HAP-1 (cell line): ENCODE results near the gene GREB1L.

ENCODE experiments used
- DNase-seq, 2 experiments: peaks; one replicate each; pipeline ENCODE4 v3.0.0-alpha.2; 2016 to 2020; ENCODE audit warnings: low spot score in 2 of 2
- H3K27me3 ChIP-seq: fragments of 250-450 bp; sonication (Bioruptor Pico); 2 replicates; pipeline ENCODE4 v1.5.1; 2020; ENCODE audit warnings: low read depth, mild to moderate bottlenecking, moderate library complexity
- H3K36me3 ChIP-seq: fragments of 250-450 bp; sonication (Bioruptor Pico); replicated peaks from 2 replicates; pipeline ENCODE4 v1.5.1; 2020; ENCODE audit warnings: mild to moderate bottlenecking
- H3K4me1 ChIP-seq: fragments of 250-450 bp; sonication (Bioruptor Pico); 2 replicates; pipeline ENCODE4 v1.5.1; 2020; ENCODE audit warnings: mild to moderate bottlenecking
- H3K4me3 ChIP-seq: fragments of 250-450 bp; sonication (Bioruptor Pico); 2 replicates; pipeline ENCODE4 v1.5.1; 2020; ENCODE audit warnings: mild to moderate bottlenecking, moderate library complexity
- H3K9me3 ChIP-seq: fragments of 250-450 bp; sonication (Bioruptor Pico); 2 replicates; pipeline ENCODE4 v1.5.1; 2020; ENCODE audit warnings: mild to moderate bottlenecking, moderate library complexity
- in situ Hi-C: fragments of 300-500 bp; cut with MboI; formaldehyde crosslinking; loops from 3 replicates; pipeline ENCODE4 v1.14.3; 2020; ENCODE audit warnings: low sequenced_read_pairs, inconsistent platforms, mixed read lengths

The GREB1L gene

DNA sequence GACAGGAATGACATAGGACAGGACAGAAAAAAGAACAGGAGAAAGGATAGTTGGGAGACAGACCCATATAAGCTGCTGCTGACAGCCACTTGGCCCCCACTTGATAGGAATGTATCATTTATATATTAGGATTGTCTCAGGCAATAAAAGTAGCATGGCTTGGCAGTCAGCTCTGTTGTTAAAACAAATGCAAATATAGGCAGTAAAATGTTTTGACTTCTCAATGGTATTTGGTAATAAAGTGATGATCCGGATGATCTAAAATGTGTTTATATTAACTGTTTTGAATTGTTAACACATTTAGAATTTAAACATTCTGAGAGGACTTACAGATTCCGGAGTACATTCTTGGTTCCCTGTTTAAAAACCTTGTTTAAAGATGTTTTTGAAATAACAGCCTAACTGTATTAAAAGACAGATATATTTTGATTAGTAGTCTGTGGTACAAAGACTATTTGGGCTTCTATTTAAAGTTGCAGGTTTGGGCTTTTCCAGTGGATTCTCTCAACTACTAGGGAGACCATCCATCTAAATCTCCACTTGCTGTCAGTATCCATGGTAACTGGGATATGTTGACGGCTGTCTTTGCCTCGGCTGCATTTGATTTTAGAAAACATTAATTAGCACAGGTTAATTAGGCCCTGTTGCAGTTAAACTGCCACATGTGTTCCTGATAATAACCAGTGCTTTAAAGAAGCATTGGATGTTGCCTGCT is 210.9 kb downstream of the GREB1L start:
- no peak for DNase-seq
- Histone ChIP-seq H3K4me3 (no peak overlapping the region), H3K36me3 (peaks cover 10% of the 10 kb centered on the region), H3K27me3 (no peaks in the 10 kb centered on the region), H3K9me3 (no peaks in the 10 kb centered on the region), H3K4me1 (no peaks in the 10 kb centered on the region)
- in situ Hi-C loops, result no loop called here

DNA sequence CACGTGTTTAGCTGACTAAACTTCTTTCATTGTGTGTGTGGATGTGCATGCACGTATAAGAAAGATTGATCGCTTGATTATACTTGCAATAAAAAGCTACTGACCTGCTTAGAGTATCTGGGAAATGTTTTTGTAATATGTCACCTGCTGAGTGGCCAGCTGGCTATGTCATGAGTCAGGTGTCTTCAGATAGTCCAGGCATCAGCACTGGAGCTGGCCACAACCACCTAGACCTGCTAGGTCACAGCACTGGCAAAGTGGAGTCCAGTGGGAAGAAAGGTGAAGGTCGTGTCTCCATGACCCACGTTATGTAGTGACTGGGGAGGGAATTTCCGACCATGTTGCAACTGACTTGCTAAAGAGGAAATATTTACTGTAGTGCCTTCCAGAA is 211.5 kb downstream of the GREB1L start:
- H3K4me1 ChIP-seq, result no peaks in the 10 kb centered on the region
- peaks cover 10% of the 10 kb centered on the region for H3K36me3 ChIP-seq
- H3K4me3 ChIP-seq, result no peak overlapping the region
- no peak for DNase-seq
- H3K27me3 ChIP-seq, result no peaks in the 10 kb centered on the region
- H3K9me3 ChIP-seq, result no peaks in the 10 kb centered on the region
- in situ Hi-C loops, result no loop called here

- no peaks in the 10 kb centered on the region for H3K27me3 ChIP-seq
- H3K9me3 ChIP-seq, result no peaks in the 10 kb centered on the region
- DNase-seq, result no peak
- H3K4me3 ChIP-seq, result no peak overlapping the region
- peaks cover 5% of the 10 kb centered on the region; the same call in 1 of the 2 replicates for H3K4me1 ChIP-seq
- in situ Hi-C loops, result no loop called here
- H3K36me3 ChIP-seq, result peaks cover 10% of the 10 kb centered on the region
Measured at GRCh38 chr18:21454725-21455124, 212.7 kb downstream of the GREB1L start.

DNA sequence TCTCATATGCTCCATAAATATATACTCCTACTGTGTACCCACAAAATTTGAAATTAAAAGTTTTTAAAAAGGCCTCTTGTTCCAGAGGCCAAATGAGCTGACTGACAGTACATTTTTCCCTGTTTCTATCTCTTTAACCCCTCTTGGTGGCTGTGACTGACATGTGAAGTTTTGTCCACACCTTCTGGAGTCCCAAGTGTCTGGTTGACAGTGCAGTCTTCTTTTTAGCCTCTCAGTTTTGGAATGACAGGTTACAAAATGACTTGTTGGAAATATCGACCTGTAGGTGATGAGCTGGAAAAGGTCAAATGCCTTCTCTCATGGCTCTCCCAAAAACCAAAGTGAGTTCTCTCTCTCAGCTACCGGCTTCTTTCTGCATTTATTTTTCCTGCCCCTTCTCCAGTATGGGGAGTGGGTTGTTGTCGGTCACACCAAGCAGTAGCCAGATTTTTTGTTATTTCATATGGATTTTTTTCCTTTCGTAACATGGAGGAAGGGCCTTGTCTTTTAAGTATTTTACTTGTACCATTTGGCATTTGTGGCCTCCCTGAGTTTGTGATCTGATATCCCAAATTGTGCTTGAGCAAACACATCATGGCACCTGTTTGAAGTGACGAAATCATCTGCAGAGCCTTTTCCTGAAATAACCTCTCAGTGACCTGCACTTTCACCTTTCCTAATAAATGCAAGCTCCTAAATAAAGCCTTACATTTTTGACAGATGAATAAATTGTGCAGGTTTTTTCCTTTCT is 214.6 kb downstream of the GREB1L start:
- in situ Hi-C loops, result no loop called here
- no peaks in the 10 kb centered on the region for H3K27me3 ChIP-seq
- peaks cover 5% of the 10 kb centered on the region; the same call in 1 of the 2 replicates for H3K4me1 ChIP-seq
- H3K4me3 ChIP-seq, result no peak overlapping the region
- peaks cover 10% of the 10 kb centered on the region for H3K36me3 ChIP-seq
- no peaks in the 10 kb centered on the region for H3K9me3 ChIP-seq
- no peak for DNase-seq

DNA sequence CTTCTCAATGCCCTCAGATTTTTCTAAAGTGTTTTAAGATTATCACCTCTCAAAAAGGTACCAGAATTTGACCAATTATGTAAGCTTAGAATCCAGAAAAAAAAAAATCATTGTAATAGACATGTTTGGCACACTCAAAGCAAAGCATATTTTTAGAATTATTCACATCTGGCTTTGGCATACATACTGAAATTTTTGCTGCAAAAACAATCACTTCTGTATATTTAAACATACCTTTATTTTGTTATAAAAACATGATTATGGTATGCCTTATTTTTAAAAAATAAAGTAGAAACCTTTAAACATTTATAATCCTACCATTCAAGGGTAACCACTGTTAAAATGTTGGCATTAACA is 215.1 kb downstream of the GREB1L start:
- in situ Hi-C loops, result no loop called here
- no peak for DNase-seq

GRCh38 chr18:21458310-21458709 is 216.3 kb downstream of the GREB1L start:
- Histone ChIP-seq H3K4me1 (peaks cover 5% of the 10 kb centered on the region; the same call in 1 of the 2 replicates), H3K36me3 (no peaks in the 10 kb centered on the region; the same call in 1 of the 2 replicates), H3K27me3 (no peaks in the 10 kb centered on the region), H3K9me3 (no peaks in the 10 kb centered on the region), H3K4me3 (no peak overlapping the region)
- no peak for DNase-seq
- in situ Hi-C loops, result no loop called here

More for the DNA sequence above, 215.1 kb downstream of the GREB1L start:
- H3K36me3 ChIP-seq, result peaks cover 5% of the 10 kb centered on the region
- peaks cover 5% of the 10 kb centered on the region; the same call in 1 of the 2 replicates for H3K4me1 ChIP-seq
- H3K9me3 ChIP-seq, result no peaks in the 10 kb centered on the region
- no peak overlapping the region for H3K4me3 ChIP-seq
- H3K27me3 ChIP-seq, result no peaks in the 10 kb centered on the region

GRCh38 chr18:21458788-21459187 is 216.8 kb downstream of the GREB1L start:
- H3K9me3 ChIP-seq, result no peaks in the 10 kb centered on the region
- peak; percentile 26 to 48 for DNase-seq
- H3K27me3 ChIP-seq, result no peaks in the 10 kb centered on the region
- H3K36me3 ChIP-seq, result no peaks in the 10 kb centered on the region
- in situ Hi-C loops, result no loop called here
- H3K4me1 ChIP-seq, result peaks cover 5% of the 10 kb centered on the region; the same call in 1 of the 2 replicates
- no peak overlapping the region for H3K4me3 ChIP-seq

- Histone ChIP-seq H3K9me3 (no peaks in the 10 kb centered on the region), H3K36me3 (no peaks in the 10 kb centered on the region), H3K4me3 (no peak overlapping the region), H3K27me3 (no peaks in the 10 kb centered on the region), H3K4me1 (peaks cover 5% of the 10 kb centered on the region; the same call in 1 of the 2 replicates)
- no peak for DNase-seq
- in situ Hi-C loops, result no loop called here
Measured at GRCh38 chr18:21459706-21460286, 217.8 kb downstream of the GREB1L start.

DNA sequence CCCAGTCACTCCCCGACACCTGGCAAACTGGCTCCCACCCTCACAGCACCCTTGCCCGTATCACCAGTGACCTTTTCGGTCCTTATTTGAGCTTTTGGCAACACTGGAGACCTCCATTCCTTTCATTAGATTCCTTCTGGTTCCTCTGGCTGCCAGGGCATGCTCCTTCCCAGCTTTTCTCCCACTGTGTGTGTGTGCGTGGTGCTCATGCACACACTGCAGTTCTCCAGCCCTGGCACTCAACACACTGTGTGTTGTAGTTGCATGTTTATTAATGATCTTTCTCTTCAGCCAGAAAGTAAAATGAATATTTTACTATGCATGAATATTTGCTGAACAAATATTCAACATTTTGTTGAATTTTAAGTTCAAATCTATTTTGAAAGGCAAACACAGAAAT is 219.4 kb downstream of the GREB1L start:
- Histone ChIP-seq H3K4me3 (no peak overlapping the region), H3K9me3 (no peaks in the 10 kb centered on the region), H3K4me1 (peaks cover 5% of the 10 kb centered on the region; the same call in 1 of the 2 replicates), H3K36me3 (no peaks in the 10 kb centered on the region), H3K27me3 (no peaks in the 10 kb centered on the region)
- no peak for DNase-seq
- in situ Hi-C loops, result no loop called here

- Histone ChIP-seq H3K4me1 (peaks cover 3% of the 10 kb centered on the region; the same call in 1 of the 2 replicates), H3K4me3 (no peak overlapping the region), H3K27me3 (no peaks in the 10 kb centered on the region), H3K36me3 (no peaks in the 10 kb centered on the region), H3K9me3 (no peaks in the 10 kb centered on the region)
- no peak for DNase-seq
- in situ Hi-C loops, result no loop called here
Measured at GRCh38 chr18:21463718-21464117, 221.7 kb downstream of the GREB1L start.

DNA sequence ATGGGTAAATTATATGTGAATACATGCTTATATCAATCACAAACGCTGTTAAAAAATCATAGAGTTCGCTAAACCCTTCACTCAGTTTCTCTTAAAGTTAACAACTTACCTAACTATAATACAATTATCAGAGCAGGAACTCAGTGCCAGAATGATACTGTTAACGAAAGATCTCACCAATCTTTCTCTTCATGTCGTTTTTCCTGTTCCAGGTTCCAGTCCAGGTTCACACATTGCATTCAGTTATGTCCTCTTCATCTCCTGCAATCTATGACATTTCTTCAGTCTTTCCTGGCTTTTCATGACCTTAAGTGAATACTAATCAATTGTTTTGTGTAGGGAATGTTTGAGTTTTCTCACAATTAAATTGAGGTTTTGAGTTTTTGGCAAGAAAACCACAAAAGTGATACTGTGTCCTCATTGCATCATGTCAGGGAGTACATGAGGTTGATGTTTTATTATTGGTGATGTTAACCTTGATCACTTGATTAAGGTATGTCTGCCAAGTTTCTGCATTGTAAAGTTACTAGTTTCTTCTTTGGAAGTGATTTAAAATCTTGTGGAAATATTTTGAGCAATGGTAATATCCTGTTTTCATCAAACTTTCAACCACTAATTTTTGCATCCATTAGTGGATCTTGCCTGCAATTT is 226.6 kb downstream of the GREB1L start:
- no peak for DNase-seq
- no peak overlapping the region for H3K4me3 ChIP-seq
- no peaks in the 10 kb centered on the region for H3K27me3 ChIP-seq

GRCh38 chr18:21472741-21473140 is 230.7 kb downstream of the GREB1L start:
- DNase-seq, result no peak
- in situ Hi-C loops, result no loop called here
- no peaks in the 10 kb centered on the region for H3K27me3 ChIP-seq
- no peaks in the 10 kb centered on the region for H3K9me3 ChIP-seq
- H3K4me3 ChIP-seq, result no peak overlapping the region
- no peaks in the 10 kb centered on the region for H3K36me3 ChIP-seq
- peaks cover 16% of the 10 kb centered on the region for H3K4me1 ChIP-seq

More for the DNA sequence above, 226.6 kb downstream of the GREB1L start:
- Histone ChIP-seq H3K9me3 (no peaks in the 10 kb centered on the region), H3K4me1 (peaks cover 4% of the 10 kb centered on the region), H3K36me3 (no peaks in the 10 kb centered on the region)
- in situ Hi-C loops, result no loop called here

DNA sequence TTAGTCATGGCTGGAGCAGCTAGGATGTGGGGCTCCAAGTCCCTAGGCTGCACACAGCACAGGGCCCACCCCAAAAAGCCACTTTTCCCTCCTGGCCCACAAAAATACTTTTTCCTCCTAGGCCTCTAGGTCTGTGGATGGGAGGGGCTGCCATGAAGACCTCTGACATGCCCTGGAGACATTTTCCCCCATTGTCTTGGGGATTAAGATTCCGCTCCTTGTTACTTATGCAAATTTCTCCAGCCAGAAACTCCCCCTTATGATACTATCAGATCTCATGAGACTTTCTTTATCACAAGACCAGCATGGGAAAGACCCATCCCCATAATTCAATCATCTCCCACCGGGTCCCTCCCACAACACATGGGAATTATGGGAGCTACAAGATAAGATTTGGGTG is 232.6 kb downstream of the GREB1L start:
- H3K4me3 ChIP-seq, result no peak overlapping the region
- no peaks in the 10 kb centered on the region for H3K27me3 ChIP-seq
- H3K4me1 ChIP-seq, result peaks cover 12% of the 10 kb centered on the region
- H3K9me3 ChIP-seq, result no peaks in the 10 kb centered on the region
- no peaks in the 10 kb centered on the region for H3K36me3 ChIP-seq
- DNase-seq, result peak; percentile 78 to 79
- in situ Hi-C loops, result no loop called here
